IPS DF 6.9 (cell line): ENCODE data around the gene SHOC2.

Experiments used
- DNase-seq: peaks from one replicate; pipeline ENCODE4 v3.0.0-alpha.2; 2013; ENCODE audit warnings: low read depth, low spot score
- H3K27ac ChIP-seq: one replicate; pipeline ENCODE4 v1.5.1; 2013; ENCODE audit warnings: low read length, control low read depth
- H3K27me3 ChIP-seq: 2 replicates; pipeline ENCODE4 v1.6.1; 2013; ENCODE audit warnings: mild to moderate bottlenecking, low read length; ENCODE audit not compliant: control insufficient read depth, insufficient read depth
- H3K36me3 ChIP-seq: 2 replicates; pipeline ENCODE4 v1.6.1; 2013; ENCODE audit warnings: low read length; ENCODE audit not compliant: control insufficient read depth, insufficient read depth
- H3K4me1 ChIP-seq: 2 replicates; pipeline ENCODE4 v1.6.1; 2013; ENCODE audit warnings: low read length; ENCODE audit not compliant: control insufficient read depth, insufficient read depth
- H3K4me3 ChIP-seq: 2 replicates; pipeline ENCODE4 v1.5.1; 2013; ENCODE audit warnings: mild to moderate bottlenecking, low read length
- H3K9me3 ChIP-seq: 2 replicates; pipeline ENCODE4 v1.6.1; 2013; ENCODE audit warnings: low read length, inconsistent platforms; ENCODE audit not compliant: control insufficient read depth, insufficient read depth
- WGBS: extraction: QIAGEN DNeasy Blood & Tissue Kit; methylation state at CpG from one replicate; pipeline ENCODE4 v1.1.7; 2013; ENCODE audit warnings: mixed read lengths, missing lambda C conversion rate; ENCODE audit not compliant: insufficient read length, insufficient coverage; 5-methylcytosine and 5-hydroxymethylcytosine counted together

The SHOC2 gene

GRCh38 chr10:110881247-110881646 lies 38.2 kb upstream of the SHOC2 start:
- no CpG with 5 or more reads among the region's 9 CpGs for WGBS
- DNase-seq = no peak
- H3K4me3 ChIP-seq = no peak overlapping the region
- H3K36me3 ChIP-seq = no peaks in the 10 kb centered on the region
- no peak overlapping the region for H3K27ac ChIP-seq
- no peaks in the 10 kb centered on the region for H3K4me1 ChIP-seq
- H3K27me3 ChIP-seq = no peaks in the 10 kb centered on the region
- H3K9me3 ChIP-seq = no peaks in the 10 kb centered on the region

GRCh38 chr10:110881905-110882304 lies 37.5 kb upstream of the SHOC2 start:
- no peaks in the 10 kb centered on the region for H3K9me3 ChIP-seq
- no peaks in the 10 kb centered on the region for H3K4me1 ChIP-seq
- no peak overlapping the region for H3K27ac ChIP-seq
- no peak overlapping the region for H3K4me3 ChIP-seq
- no peaks in the 10 kb centered on the region for H3K36me3 ChIP-seq
- no peak for DNase-seq
- no CpG with 5 or more reads among the region's 4 CpGs for WGBS
- H3K27me3 ChIP-seq = no peaks in the 10 kb centered on the region

GRCh38 chr10:110883924-110884323 lies 35.5 kb upstream of the SHOC2 start:
- Histone ChIP-seq H3K27ac (no peak overlapping the region), H3K27me3 (no peaks in the 10 kb centered on the region), H3K4me1 (no peaks in the 10 kb centered on the region), H3K36me3 (no peaks in the 10 kb centered on the region), H3K9me3 (no peaks in the 10 kb centered on the region), H3K4me3 (no peak overlapping the region)
- DNase-seq = no peak
- no CpG with 5 or more reads among the region's 10 CpGs for WGBS

- Histone ChIP-seq H3K4me1 (no peaks in the 10 kb centered on the region), H3K27ac (no peak overlapping the region), H3K9me3 (no peaks in the 10 kb centered on the region), H3K36me3 (no peaks in the 10 kb centered on the region), H3K27me3 (no peaks in the 10 kb centered on the region), H3K4me3 (no peak overlapping the region)
- 100% methylated on average over 2 of the region's 5 CpGs for WGBS
- no peak for DNase-seq
These were observed 33.3 kb upstream of the SHOC2 start for GRCh38 chr10:110885932-110886674.

- WGBS = no CpG with 5 or more reads among the region's 1 CpG
- Histone ChIP-seq H3K9me3 (no peaks in the 10 kb centered on the region), H3K36me3 (no peaks in the 10 kb centered on the region), H3K27ac (no peak overlapping the region), H3K27me3 (no peaks in the 10 kb centered on the region), H3K4me3 (no peak overlapping the region), H3K4me1 (no peaks in the 10 kb centered on the region)
- no peak for DNase-seq
These were observed 31.8 kb upstream of the SHOC2 start for GRCh38 chr10:110887560-110887959.

- Histone ChIP-seq H3K36me3 (no peaks in the 10 kb centered on the region), H3K9me3 (no peaks in the 10 kb centered on the region), H3K27ac (no peak overlapping the region), H3K27me3 (no peaks in the 10 kb centered on the region), H3K4me1 (no peaks in the 10 kb centered on the region), H3K4me3 (no peak overlapping the region)
- WGBS = no CpG with 5 or more reads among the region's 3 CpGs
- DNase-seq = no peak
These were observed 26.7 kb upstream of the SHOC2 start for GRCh38 chr10:110892602-110893288.

- WGBS = no CpG with 5 or more reads among the region's 4 CpGs
- Histone ChIP-seq H3K4me3 (no peak overlapping the region), H3K27me3 (no peaks in the 10 kb centered on the region), H3K27ac (no peak overlapping the region), H3K36me3 (no peaks in the 10 kb centered on the region), H3K9me3 (no peaks in the 10 kb centered on the region), H3K4me1 (no peaks in the 10 kb centered on the region)
- DNase-seq = no peak
These were observed 25.7 kb upstream of the SHOC2 start for GRCh38 chr10:110893559-110894179.

GRCh38 chr10:110897184-110897583 lies 22.2 kb upstream of the SHOC2 start:
- DNase-seq = no peak
- Histone ChIP-seq H3K36me3 (no peaks in the 10 kb centered on the region), H3K4me3 (no peak overlapping the region), H3K9me3 (no peaks in the 10 kb centered on the region), H3K27ac (no peak overlapping the region), H3K4me1 (no peaks in the 10 kb centered on the region), H3K27me3 (no peaks in the 10 kb centered on the region)
- no CpG with 5 or more reads among the region's 1 CpG for WGBS

- H3K9me3 ChIP-seq = no peaks in the 10 kb centered on the region
- no peak overlapping the region for H3K4me3 ChIP-seq
- H3K36me3 ChIP-seq = no peaks in the 10 kb centered on the region
- no peak for DNase-seq
- H3K4me1 ChIP-seq = no peaks in the 10 kb centered on the region
- H3K27ac ChIP-seq = no peak overlapping the region
- no peaks in the 10 kb centered on the region for H3K27me3 ChIP-seq
These were observed 21.0 kb upstream of the SHOC2 start for GRCh38 chr10:110898391-110898790.

GRCh38 chr10:110900983-110901382 lies 18.4 kb upstream of the SHOC2 start:
- no peak overlapping the region for H3K27ac ChIP-seq
- WGBS = no CpG with 5 or more reads among the region's 2 CpGs
- no peak for DNase-seq
- H3K4me3 ChIP-seq = no peak overlapping the region
- H3K36me3 ChIP-seq = no peaks in the 10 kb centered on the region
- no peaks in the 10 kb centered on the region for H3K9me3 ChIP-seq
- no peaks in the 10 kb centered on the region for H3K27me3 ChIP-seq
- H3K4me1 ChIP-seq = no peaks in the 10 kb centered on the region
